GM12801 (cell line): Measurements from ENCODE around the gene VWA1.

ENCODE experiments used
- CTCF ChIP-seq: IDR thresholded peaks from one replicate; pipeline ENCODE4 v1.5.1; 2011; ENCODE audit warnings: control low read depth; ENCODE audit not compliant: insufficient read length; ENCODE audit errors: extremely low read depth

Gene VWA1

GRCh38 chr1:1407636-1408318 lies 27.7 kb upstream of the VWA1 start:
- no peak for TF ChIP-seq CTCF

- TF ChIP-seq CTCF = no peak
Observed at GRCh38 chr1:1411626-1412025, 23.9 kb upstream of the VWA1 start.

- no peak for TF ChIP-seq CTCF
Observed at GRCh38 chr1:1415751-1416150, 19.7 kb upstream of the VWA1 start.

GRCh38 chr1:1418464-1419362 lies 16.8 kb upstream of the VWA1 start:
- TF ChIP-seq CTCF = no peak

- no peak for TF ChIP-seq CTCF
Observed at GRCh38 chr1:1419363-1419812, 16.1 kb upstream of the VWA1 start.

GRCh38 chr1:1419813-1420653 lies 15.5 kb upstream of the VWA1 start:
- no peak for TF ChIP-seq CTCF

GRCh38 chr1:1420654-1421141 lies 14.8 kb upstream of the VWA1 start:
- TF ChIP-seq CTCF = no peak
